Measurements from ENCODE around the gene WDR82.
"Not testable (repeated sequence)": the region's sequence is repeated elsewhere in the genome, so short reads cannot be mapped to it uniquely, and the experiment has no call there.

Gene WDR82

GRCh38 chr3:52289338-52289746 lies 10.9 kb upstream of the WDR82 start:
- in situ Hi-C loops (cut with MboI; ENCODE audit: low sequenced_read_pairs, unreplicated experiment), result no loop called here

GRCh38 chr3:52288674-52289073 lies 10.2 kb upstream of the WDR82 start:
- no peak for DNase-seq (ENCODE audit: low spot score)
- TF ChIP-seq CTCF (IDR thresholded peaks at IDR 0.05; ENCODE audit: borderline replicate concordance, control extremely low read depth, extremely low read depth, insufficient read depth, missing control alignments), result no peak
- in situ Hi-C loops (cut with MboI; ENCODE audit: low sequenced_read_pairs, unreplicated experiment), result no loop called here

More at GRCh38 chr3:52289338-52289746, 10.9 kb upstream of the WDR82 start:
- no peak for DNase-seq (ENCODE audit: low spot score)
- no peak for TF ChIP-seq CTCF (IDR thresholded peaks at IDR 0.05; ENCODE audit: borderline replicate concordance, control extremely low read depth, extremely low read depth, insufficient read depth, missing control alignments)

GRCh38 chr3:52286777-52287110 lies 8.3 kb upstream of the WDR82 start:
- DNase-seq (ENCODE audit: low spot score), result no peak
- in situ Hi-C loops (cut with MboI; ENCODE audit: low sequenced_read_pairs, unreplicated experiment), result no loop called here
- TF ChIP-seq CTCF (IDR thresholded peaks at IDR 0.05; ENCODE audit: borderline replicate concordance, control extremely low read depth, extremely low read depth, insufficient read depth, missing control alignments), result no peak

GRCh38 chr3:52284051-52284450 lies 5.6 kb upstream of the WDR82 start:
- in situ Hi-C loops (cut with MboI; ENCODE audit: low sequenced_read_pairs, unreplicated experiment), result not testable (repeated sequence)

GRCh38 chr3:52283306-52283705 lies 4.9 kb upstream of the WDR82 start:
- in situ Hi-C loops (cut with MboI; ENCODE audit: low sequenced_read_pairs, unreplicated experiment), result no loop called here
- no peak for TF ChIP-seq CTCF (IDR thresholded peaks at IDR 0.05; ENCODE audit: borderline replicate concordance, control extremely low read depth, extremely low read depth, insufficient read depth, missing control alignments)
- DNase-seq (ENCODE audit: low spot score), result no peak

More at GRCh38 chr3:52284051-52284450, 5.6 kb upstream of the WDR82 start:
- DNase-seq (ENCODE audit: low spot score), result not testable (repeated sequence)

GRCh38 chr3:52281981-52282801 lies 3.7 kb upstream of the WDR82 start:
- no peak for DNase-seq (ENCODE audit: low spot score)
- no peak for TF ChIP-seq CTCF (IDR thresholded peaks at IDR 0.05; ENCODE audit: borderline replicate concordance, control extremely low read depth, extremely low read depth, insufficient read depth, missing control alignments)
- in situ Hi-C loops (cut with MboI; ENCODE audit: low sequenced_read_pairs, unreplicated experiment), result no loop called here

GRCh38 chr3:52280050-52280461 lies 1.6 kb upstream of the WDR82 start:
- TF ChIP-seq CTCF (IDR thresholded peaks at IDR 0.05; ENCODE audit: borderline replicate concordance, control extremely low read depth, extremely low read depth, insufficient read depth, missing control alignments), result no peak
- in situ Hi-C loops (cut with MboI; ENCODE audit: low sequenced_read_pairs, unreplicated experiment), result no loop called here
- no peak for DNase-seq (ENCODE audit: low spot score)
